ENCODE data around the gene PSMD9.

DNA sequence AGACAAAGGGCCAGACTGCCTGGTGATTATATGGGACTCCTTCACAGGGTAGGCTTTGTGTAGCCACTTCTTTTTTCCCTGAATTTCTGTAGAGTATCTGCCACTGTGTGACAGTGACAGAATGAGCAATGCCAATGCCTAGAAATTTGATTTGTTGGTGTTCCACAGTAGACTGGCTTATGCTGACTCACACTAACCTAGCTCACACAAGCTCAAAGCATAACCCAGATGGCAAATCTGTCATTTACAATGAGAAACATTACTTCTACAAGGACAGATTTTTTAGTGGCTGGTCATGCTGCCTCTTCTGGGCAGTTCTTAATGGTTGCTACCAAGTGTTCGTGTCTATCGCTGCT lies 45.7 kb downstream of the PSMD9 start:
- TF ChIP-seq, protein P1, sequence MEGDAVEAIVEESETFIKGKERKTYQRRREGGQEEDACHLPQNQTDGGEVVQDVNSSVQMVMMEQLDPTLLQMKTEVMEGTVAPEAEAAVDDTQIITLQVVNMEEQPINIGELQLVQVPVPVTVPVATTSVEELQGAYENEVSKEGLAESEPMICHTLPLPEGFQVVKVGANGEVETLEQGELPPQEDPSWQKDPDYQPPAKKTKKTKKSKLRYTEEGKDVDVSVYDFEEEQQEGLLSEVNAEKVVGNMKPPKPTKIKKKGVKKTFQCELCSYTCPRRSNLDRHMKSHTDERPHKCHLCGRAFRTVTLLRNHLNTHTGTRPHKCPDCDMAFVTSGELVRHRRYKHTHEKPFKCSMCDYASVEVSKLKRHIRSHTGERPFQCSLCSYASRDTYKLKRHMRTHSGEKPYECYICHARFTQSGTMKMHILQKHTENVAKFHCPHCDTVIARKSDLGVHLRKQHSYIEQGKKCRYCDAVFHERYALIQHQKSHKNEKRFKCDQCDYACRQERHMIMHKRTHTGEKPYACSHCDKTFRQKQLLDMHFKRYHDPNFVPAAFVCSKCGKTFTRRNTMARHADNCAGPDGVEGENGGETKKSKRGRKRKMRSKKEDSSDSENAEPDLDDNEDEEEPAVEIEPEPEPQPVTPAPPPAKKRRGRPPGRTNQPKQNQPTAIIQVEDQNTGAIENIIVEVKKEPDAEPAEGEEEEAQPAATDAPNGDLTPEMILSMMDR (IDR thresholded peaks at IDR 0.05): no peak
- TF ChIP-seq POLR2A (IDR thresholded peaks at IDR 0.05): no peak

Measured in uterus (tissue), 2 donors.